RWPE1 (cell line): ENCODE results near the gene GPRIN3.
"Not testable (repeated sequence)": the region's sequence is repeated elsewhere in the genome, so short reads cannot be mapped to it uniquely, and the experiment has no call there.

Experiments
- CTCF ChIA-PET: fragments of 350-600 bp; sonication (Branson Sonifier 250); formaldehyde crosslinking; extraction: SDS; loops from one replicate; lab custom pipeline; 2021; lab: Yijun Ruan, JAX
- POLR2A ChIA-PET: fragments of 400-600 bp; formaldehyde crosslinking; extraction: SDS; loops from one replicate; lab custom pipeline; 2020; ENCODE audit warnings: antibody characterized with exemption; ENCODE audit not compliant: low non-redundant PET; lab: Yijun Ruan, JAX
- DNase-seq: peaks from one replicate; pipeline ENCODE4 v3.0.0; 2012; ENCODE audit warnings: low spot score
- H3K27ac ChIP-seq: fragments of 450-650 bp; 2 replicates; pipeline ENCODE4 v1.5.1; 2017
- CTCF ChIP-seq: fragments of 450-650 bp; conservative IDR thresholded peaks from 2 replicates; pipeline ENCODE4 v1.5.1; 2017; ENCODE audit warnings: low read depth, mild to moderate bottlenecking

The GPRIN3 gene

GRCh38 chr4:89256203-89256800 lies 51.3 kb downstream of the GPRIN3 start:
- no peak for TF ChIP-seq CTCF
- DNase-seq = no peak
- H3K27ac ChIP-seq = no peak overlapping the region
- POLR2A ChIA-PET = no interaction called here
- CTCF ChIA-PET = no interaction called here

GRCh38 chr4:89254847-89255246 lies 52.8 kb downstream of the GPRIN3 start:
- ChIA-PET POLR2A (no interaction called here), CTCF (no interaction called here)
- peak; percentile 39 for DNase-seq
- TF ChIP-seq CTCF = peak; percentile 67
- H3K27ac ChIP-seq = no peak overlapping the region

GRCh38 chr4:89254347-89254746 lies 53.3 kb downstream of the GPRIN3 start:
- POLR2A ChIA-PET, H3K27ac ChIP-seq, CTCF ChIA-PET, DNase-seq: not testable (repeated sequence)

- ChIA-PET POLR2A (no interaction called here), CTCF (interaction anchor here (0.9 kb wide), 1 partner anchor 21 kb away, joined by 4 read pairs; no protein-coding TSS in a partner anchor)
- DNase-seq = no peak
- H3K27ac ChIP-seq = no peak overlapping the region
- no peak for TF ChIP-seq CTCF
These were observed 53.7 kb downstream of the GPRIN3 start for GRCh38 chr4:89253935-89254334.

- CTCF ChIA-PET = interaction anchor here (0.7 to 0.9 kb wide), 2 partner anchors 11 to 21 kb away, joined by 4 to 5 read pairs; no protein-coding TSS in a partner anchor
- POLR2A ChIA-PET = no interaction called here
These were observed 54.3 kb downstream of the GPRIN3 start for GRCh38 chr4:89253311-89253710.

GRCh38 chr4:89251396-89251795 lies 56.2 kb downstream of the GPRIN3 start:
- no peak for TF ChIP-seq CTCF
- no peak overlapping the region for H3K27ac ChIP-seq
- DNase-seq = no peak
- ChIA-PET POLR2A (no interaction called here), CTCF (no interaction called here)

More at GRCh38 chr4:89253311-89253710, 54.3 kb downstream of the GPRIN3 start:
- no peak overlapping the region for H3K27ac ChIP-seq
- no peak for DNase-seq
- TF ChIP-seq CTCF = no peak

GRCh38 chr4:89249716-89250361 lies 57.8 kb downstream of the GPRIN3 start:
- TF ChIP-seq CTCF = no peak
- CTCF ChIA-PET = no interaction called here
- no peak for DNase-seq
- POLR2A ChIA-PET = no interaction called here
- H3K27ac ChIP-seq = no peak overlapping the region
